HepG2 (cell line): ENCODE data around the gene TCEA3. TPM values are rescaled to one million over a fixed set of nuclear protein-coding genes. Genes with fewer than 3 reads are reported as not detected.

Experiments
- BCL6 ChIP-seq: IDR thresholded peaks from 2 replicates; pipeline ENCODE4 v1.6.1; 2016; ENCODE audit warnings: missing genetic modification reagents, missing compliant biosample characterization
- FOSL2 ChIP-seq: sonication (generic); formaldehyde crosslinking; IDR thresholded peaks from 2 replicates; pipeline ENCODE4 v1.4.0; 2020; ENCODE audit warnings: missing genetic modification reagents
- HNRNPL ChIP-seq: fragments of 200-400 bp; formaldehyde crosslinking; IDR thresholded peaks from 2 replicates; pipeline ENCODE4 v1.6.1; 2017; ENCODE audit warnings: mild to moderate bottlenecking, low read depth, low read length
- KLF16 ChIP-seq, 2 experiments: sonication (generic) in 1 of 2; formaldehyde crosslinking in 1 of 2; IDR thresholded peaks; 2 replicates each; pipeline versions ENCODE4 v1.6.1 to v1.8.0; 2016 to 2023; ENCODE audit warnings: missing genetic modification reagents in 2 of 2, missing compliant biosample characterization in 1 of 2
- MTF2 ChIP-seq: sonication (generic); formaldehyde crosslinking; IDR thresholded peaks from 2 replicates; pipeline ENCODE4 v1.5.0; 2020; ENCODE audit warnings: missing genetic modification reagents, borderline replicate concordance
- NCOR1 ChIP-seq: fragments of 200-600 bp; sonication (generic); IDR thresholded peaks from 2 replicates; pipeline ENCODE4 v1.7.0; 2017; ENCODE audit warnings: antibody characterized with exemption, low read length, borderline replicate concordance
- RFX1 ChIP-seq: fragments of 450-650 bp; IDR thresholded peaks from 2 replicates; pipeline ENCODE4 v1.6.1; 2017
- RXRA ChIP-seq: sonication (generic); formaldehyde crosslinking; IDR thresholded peaks from 2 replicates; pipeline ENCODE4 v1.5.1; 2020; ENCODE audit warnings: missing genetic modification reagents
- ZNF282 ChIP-seq: fragments of 450-650 bp; IDR thresholded peaks from 2 replicates; pipeline ENCODE4 v1.6.1; 2018; ENCODE audit not compliant: partially characterized antibody
- polyA plus RNA-seq, 8 experiments: library from polyadenylated mRNA; depleted of rRNA in 3 of 8; stranded (reverse) in 7 of 8; unstranded in 1 of 8; fragments of >200 nt; fragmentation: Illumina TruSeq in 4 of 8; extraction: Trizol in 4 of 8; gene quantifications; 2 replicates each; pipeline versions ENCODE4 v1.2.1 to v1.2.3, GENCODE V29; 2011 to 2016; ENCODE audit warnings: low read depth in 4 of 8, missing spikeins in 1 of 8, mixed read lengths in 1 of 8; ENCODE audit not compliant: insufficient read depth in 1 of 8
- total RNA-seq, 5 experiments: library from RNA; depleted of rRNA; stranded (reverse); fragments of >200 nt; fragmentation: Illumina TruSeq; extraction: Trizol; gene quantifications; 2 replicates each; pipeline ENCODE4 v1.2.3, GENCODE V29; 2016; ENCODE audit warnings: low read depth in 1 of 5
- TF ChIP-seq, protein P1 (sequence below): sonication (generic); formaldehyde crosslinking; IDR thresholded peaks from 2 replicates; pipeline ENCODE4 v1.4.0; 2020; ENCODE audit warnings: missing genetic modification reagents
- TF ChIP-seq, protein P2 (sequence below): sonication (generic); formaldehyde crosslinking; conservative IDR thresholded peaks from 2 replicates; pipeline ENCODE4 v1.4.0; 2020; ENCODE audit warnings: mild to moderate bottlenecking, missing genetic modification reagents, moderate library complexity
- TF ChIP-seq, protein P3 (sequence below): sonication (generic); formaldehyde crosslinking; IDR thresholded peaks from 2 replicates; pipeline ENCODE4 v1.5.0; 2020; ENCODE audit warnings: missing genetic modification reagents
- TF ChIP-seq, protein P4 (sequence below): sonication (generic); formaldehyde crosslinking; conservative IDR thresholded peaks from 2 replicates; pipeline ENCODE4 v1.8.0; 2022; ENCODE audit warnings: mild to moderate bottlenecking, moderate library complexity, missing genetic modification reagents
- TF ChIP-seq, protein P5 (sequence below): sonication (generic); formaldehyde crosslinking; IDR thresholded peaks from 2 replicates; pipeline ENCODE4 v1.4.0; 2020; ENCODE audit warnings: low read depth, mild to moderate bottlenecking, missing genetic modification reagents
- TF ChIP-seq, protein P6 (sequence below): IDR thresholded peaks from 2 replicates; pipeline ENCODE4 v1.6.1; 2012; ENCODE audit warnings: low read length, improper control_type of control experiment

TCEA3 gene
- total and polyA plus RNA-seq, 2 of the 13 experiments (the other 11 are each of a cell fraction or from before 2014, with no cell fraction given): 55.5 to 84.6 TPM

DNA sequence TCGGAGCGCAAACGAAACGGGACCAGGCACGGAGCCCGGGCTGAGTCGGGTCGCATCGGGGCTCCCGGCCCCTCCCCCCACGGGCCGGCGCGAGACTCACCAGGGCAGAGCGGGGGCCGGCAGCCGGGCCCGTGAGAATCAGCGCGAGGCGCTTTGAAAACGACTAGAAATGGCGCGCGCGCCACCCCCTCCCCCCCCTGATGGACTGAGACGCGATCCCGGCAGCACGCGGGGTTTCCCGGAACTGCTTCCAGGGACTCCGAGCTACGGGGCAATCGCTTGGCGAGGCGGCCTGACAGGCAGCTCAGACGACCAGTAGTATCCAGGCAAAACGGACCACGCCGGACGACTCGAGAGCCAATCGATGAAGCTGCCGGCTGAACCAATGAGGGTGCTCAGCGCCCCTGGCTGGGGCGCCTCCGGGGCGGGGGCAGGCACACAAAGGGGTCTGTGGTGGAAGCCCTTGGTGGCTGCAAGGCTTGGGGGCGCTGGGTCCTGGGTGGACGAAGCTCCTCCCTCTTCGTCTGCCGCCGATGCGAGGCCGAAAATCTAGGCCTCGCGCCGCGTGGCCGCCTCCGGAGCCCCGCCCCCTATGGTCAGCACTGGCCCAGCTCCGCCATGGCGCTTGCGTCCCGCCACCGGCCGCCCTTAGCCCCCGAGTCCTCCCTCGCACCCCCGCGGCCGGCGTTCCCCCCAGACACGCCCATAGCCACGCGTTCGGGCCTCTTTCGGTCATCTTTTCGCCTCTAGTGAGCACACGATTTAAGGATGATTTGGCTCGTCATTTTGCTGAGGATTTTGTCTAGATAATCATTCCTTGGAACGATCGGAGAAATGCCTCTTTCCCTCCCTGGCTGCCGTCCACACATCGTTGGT is 80.2 kb downstream of the TCEA3 start, which contains the start of gene HNRNPR (continued):
- TF ChIP-seq, protein P1, sequence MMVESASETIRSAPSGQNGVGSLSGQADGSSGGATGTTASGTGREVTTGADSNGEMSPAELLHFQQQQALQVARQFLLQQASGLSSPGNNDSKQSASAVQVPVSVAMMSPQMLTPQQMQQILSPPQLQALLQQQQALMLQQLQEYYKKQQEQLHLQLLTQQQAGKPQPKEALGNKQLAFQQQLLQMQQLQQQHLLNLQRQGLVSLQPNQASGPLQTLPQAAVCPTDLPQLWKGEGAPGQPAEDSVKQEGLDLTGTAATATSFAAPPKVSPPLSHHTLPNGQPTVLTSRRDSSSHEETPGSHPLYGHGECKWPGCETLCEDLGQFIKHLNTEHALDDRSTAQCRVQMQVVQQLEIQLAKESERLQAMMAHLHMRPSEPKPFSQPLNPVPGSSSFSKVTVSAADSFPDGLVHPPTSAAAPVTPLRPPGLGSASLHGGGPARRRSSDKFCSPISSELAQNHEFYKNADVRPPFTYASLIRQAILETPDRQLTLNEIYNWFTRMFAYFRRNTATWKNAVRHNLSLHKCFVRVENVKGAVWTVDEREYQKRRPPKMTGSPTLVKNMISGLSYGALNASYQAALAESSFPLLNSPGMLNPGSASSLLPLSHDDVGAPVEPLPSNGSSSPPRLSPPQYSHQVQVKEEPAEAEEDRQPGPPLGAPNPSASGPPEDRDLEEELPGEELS (CRISPR knock-in tag): no peak
- peak; percentile 51 for TF ChIP-seq RXRA (CRISPR knock-in tag)
- TF ChIP-seq, protein P2, sequence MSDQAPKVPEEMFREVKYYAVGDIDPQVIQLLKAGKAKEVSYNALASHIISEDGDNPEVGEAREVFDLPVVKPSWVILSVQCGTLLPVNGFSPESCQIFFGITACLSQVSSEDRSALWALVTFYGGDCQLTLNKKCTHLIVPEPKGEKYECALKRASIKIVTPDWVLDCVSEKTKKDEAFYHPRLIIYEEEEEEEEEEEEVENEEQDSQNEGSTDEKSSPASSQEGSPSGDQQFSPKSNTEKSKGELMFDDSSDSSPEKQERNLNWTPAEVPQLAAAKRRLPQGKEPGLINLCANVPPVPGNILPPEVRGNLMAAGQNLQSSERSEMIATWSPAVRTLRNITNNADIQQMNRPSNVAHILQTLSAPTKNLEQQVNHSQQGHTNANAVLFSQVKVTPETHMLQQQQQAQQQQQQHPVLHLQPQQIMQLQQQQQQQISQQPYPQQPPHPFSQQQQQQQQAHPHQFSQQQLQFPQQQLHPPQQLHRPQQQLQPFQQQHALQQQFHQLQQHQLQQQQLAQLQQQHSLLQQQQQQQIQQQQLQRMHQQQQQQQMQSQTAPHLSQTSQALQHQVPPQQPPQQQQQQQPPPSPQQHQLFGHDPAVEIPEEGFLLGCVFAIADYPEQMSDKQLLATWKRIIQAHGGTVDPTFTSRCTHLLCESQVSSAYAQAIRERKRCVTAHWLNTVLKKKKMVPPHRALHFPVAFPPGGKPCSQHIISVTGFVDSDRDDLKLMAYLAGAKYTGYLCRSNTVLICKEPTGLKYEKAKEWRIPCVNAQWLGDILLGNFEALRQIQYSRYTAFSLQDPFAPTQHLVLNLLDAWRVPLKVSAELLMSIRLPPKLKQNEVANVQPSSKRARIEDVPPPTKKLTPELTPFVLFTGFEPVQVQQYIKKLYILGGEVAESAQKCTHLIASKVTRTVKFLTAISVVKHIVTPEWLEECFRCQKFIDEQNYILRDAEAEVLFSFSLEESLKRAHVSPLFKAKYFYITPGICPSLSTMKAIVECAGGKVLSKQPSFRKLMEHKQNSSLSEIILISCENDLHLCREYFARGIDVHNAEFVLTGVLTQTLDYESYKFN (CRISPR knock-in tag): no peak; the same call in none of the 2 replicates
- no peak for TF ChIP-seq ZNF282
- 0 out of 2 replicates have a peak, but pooled peaks have one; percentile 35 for TF ChIP-seq HNRNPL
- TF ChIP-seq, protein P3, sequence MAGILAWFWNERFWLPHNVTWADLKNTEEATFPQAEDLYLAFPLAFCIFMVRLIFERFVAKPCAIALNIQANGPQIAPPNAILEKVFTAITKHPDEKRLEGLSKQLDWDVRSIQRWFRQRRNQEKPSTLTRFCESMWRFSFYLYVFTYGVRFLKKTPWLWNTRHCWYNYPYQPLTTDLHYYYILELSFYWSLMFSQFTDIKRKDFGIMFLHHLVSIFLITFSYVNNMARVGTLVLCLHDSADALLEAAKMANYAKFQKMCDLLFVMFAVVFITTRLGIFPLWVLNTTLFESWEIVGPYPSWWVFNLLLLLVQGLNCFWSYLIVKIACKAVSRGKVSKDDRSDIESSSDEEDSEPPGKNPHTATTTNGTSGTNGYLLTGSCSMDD (CRISPR knock-in tag): no peak
- no peak for TF ChIP-seq RFX1
- peak in 1 of 2 experiments; percentile 88; a peak in 1 of 4 replicates for TF ChIP-seq KLF16 (CRISPR knock-in tag; IDR thresholded peaks at IDR 0.05)
- TF ChIP-seq, protein P4, sequence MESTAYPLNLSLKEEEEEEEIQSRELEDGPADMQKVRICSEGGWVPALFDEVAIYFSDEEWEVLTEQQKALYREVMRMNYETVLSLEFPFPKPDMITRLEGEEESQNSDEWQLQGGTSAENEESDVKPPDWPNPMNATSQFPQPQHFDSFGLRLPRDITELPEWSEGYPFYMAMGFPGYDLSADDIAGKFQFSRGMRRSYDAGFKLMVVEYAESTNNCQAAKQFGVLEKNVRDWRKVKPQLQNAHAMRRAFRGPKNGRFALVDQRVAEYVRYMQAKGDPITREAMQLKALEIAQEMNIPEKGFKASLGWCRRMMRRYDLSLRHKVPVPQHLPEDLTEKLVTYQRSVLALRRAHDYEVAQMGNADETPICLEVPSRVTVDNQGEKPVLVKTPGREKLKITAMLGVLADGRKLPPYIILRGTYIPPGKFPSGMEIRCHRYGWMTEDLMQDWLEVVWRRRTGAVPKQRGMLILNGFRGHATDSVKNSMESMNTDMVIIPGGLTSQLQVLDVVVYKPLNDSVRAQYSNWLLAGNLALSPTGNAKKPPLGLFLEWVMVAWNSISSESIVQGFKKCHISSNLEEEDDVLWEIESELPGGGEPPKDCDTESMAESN (CRISPR knock-in tag): peak; percentile 41; the same call in 1 of the 2 replicates
- TF ChIP-seq, protein P5, sequence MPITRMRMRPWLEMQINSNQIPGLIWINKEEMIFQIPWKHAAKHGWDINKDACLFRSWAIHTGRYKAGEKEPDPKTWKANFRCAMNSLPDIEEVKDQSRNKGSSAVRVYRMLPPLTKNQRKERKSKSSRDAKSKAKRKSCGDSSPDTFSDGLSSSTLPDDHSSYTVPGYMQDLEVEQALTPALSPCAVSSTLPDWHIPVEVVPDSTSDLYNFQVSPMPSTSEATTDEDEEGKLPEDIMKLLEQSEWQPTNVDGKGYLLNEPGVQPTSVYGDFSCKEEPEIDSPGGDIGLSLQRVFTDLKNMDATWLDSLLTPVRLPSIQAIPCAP (CRISPR knock-in tag): no peak
- peak; percentile 37; the same call in 1 of the 2 replicates for TF ChIP-seq NCOR1
- peak; percentile 36; the same call in 1 of the 2 replicates for TF ChIP-seq FOSL2
- TF ChIP-seq MTF2 (CRISPR knock-in tag): peak; percentile 13; the same call in 1 of the 2 replicates
- TF ChIP-seq, protein P6, sequence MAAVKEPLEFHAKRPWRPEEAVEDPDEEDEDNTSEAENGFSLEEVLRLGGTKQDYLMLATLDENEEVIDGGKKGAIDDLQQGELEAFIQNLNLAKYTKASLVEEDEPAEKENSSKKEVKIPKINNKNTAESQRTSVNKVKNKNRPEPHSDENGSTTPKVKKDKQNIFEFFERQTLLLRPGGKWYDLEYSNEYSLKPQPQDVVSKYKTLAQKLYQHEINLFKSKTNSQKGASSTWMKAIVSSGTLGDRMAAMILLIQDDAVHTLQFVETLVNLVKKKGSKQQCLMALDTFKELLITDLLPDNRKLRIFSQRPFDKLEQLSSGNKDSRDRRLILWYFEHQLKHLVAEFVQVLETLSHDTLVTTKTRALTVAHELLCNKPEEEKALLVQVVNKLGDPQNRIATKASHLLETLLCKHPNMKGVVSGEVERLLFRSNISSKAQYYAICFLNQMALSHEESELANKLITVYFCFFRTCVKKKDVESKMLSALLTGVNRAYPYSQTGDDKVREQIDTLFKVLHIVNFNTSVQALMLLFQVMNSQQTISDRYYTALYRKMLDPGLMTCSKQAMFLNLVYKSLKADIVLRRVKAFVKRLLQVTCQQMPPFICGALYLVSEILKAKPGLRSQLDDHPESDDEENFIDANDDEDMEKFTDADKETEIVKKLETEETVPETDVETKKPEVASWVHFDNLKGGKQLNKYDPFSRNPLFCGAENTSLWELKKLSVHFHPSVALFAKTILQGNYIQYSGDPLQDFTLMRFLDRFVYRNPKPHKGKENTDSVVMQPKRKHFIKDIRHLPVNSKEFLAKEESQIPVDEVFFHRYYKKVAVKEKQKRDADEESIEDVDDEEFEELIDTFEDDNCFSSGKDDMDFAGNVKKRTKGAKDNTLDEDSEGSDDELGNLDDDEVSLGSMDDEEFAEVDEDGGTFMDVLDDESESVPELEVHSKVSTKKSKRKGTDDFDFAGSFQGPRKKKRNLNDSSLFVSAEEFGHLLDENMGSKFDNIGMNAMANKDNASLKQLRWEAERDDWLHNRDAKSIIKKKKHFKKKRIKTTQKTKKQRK: no peak
- TF ChIP-seq BCL6 (CRISPR knock-in tag): 0 out of 2 replicates have a peak, but pooled peaks have one; percentile 29
